GM21619 (cell line): ENCODE measurements around the gene GSC2.
"Not testable (repeated sequence)": the region's sequence is repeated elsewhere in the genome, so short reads cannot be mapped to it uniquely, and the experiment has no call there.

Experiments
- ATAC-seq: cut with Tn5 transposase; IDR thresholded peaks from one replicate; pipeline ENCODE4 v1.9.1; 2021; ENCODE audit not compliant: unreplicated experiment

The GSC2 gene

DNA sequence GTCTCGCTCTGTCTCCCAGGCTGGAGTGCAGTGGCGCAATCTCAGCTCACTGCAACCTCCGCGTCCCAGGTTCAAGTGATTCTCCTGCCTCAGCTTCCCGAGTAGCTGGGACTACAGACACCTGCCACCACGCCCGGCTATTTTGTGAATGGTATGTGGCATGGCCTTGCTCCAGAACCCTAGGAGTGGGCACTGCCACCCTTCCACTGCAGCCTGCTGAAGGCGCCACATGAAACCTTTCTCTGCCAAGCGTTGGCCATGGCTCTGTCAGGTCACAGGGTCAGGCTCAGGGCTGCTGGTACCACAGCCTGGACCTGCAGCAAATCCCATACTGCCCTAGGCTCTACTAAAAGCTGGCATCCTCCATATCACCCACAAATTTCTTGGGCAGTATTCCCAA is 6.0 kb upstream of the GSC2 start:
- not testable (repeated sequence) for ATAC-seq

- no peak for ATAC-seq
Observed at GRCh38 chr22:19152942-19153883, 3.1 kb upstream of the GSC2 start.

DNA sequence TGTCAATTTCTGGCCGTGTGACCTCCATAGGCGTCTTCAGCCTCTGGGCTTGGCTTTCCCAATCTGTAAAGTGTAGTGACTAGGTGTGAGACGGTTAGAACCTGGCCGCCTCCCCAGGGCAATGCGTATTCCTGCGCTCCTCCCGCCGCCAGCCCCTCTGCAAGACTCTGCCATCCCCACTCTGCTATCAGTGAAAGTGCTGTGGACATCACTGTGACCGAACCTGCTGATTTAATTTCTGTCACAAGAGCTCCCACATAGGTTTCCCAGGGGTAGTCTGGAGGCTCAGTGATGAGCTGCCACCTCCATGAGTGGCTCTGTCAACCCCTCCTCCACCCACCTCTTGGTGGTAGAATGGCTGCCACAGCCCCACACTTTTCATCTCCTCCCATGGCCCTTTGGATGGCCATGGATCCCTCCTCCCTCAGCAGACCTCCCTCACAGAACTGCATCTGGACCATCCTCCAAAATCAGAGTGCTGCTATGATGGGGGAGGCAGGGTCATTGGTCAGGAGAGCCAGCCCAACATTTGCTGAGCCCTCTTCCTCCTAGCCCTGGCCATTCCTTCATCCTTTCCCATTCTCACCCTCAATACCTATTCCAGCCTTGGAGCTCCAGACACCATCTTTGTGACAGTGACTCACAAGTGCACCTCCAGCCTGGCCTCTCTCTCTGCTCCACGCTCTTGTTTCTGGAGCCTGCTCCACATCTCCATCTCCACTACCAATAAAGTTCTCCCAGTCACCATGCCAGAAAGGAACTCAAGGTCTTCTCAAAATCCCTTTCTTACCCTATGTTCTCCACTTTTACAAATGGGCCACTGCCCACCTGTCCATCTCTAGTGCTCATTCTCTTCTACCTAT is 1.5 kb upstream of the GSC2 start:
- no peak for ATAC-seq

DNA sequence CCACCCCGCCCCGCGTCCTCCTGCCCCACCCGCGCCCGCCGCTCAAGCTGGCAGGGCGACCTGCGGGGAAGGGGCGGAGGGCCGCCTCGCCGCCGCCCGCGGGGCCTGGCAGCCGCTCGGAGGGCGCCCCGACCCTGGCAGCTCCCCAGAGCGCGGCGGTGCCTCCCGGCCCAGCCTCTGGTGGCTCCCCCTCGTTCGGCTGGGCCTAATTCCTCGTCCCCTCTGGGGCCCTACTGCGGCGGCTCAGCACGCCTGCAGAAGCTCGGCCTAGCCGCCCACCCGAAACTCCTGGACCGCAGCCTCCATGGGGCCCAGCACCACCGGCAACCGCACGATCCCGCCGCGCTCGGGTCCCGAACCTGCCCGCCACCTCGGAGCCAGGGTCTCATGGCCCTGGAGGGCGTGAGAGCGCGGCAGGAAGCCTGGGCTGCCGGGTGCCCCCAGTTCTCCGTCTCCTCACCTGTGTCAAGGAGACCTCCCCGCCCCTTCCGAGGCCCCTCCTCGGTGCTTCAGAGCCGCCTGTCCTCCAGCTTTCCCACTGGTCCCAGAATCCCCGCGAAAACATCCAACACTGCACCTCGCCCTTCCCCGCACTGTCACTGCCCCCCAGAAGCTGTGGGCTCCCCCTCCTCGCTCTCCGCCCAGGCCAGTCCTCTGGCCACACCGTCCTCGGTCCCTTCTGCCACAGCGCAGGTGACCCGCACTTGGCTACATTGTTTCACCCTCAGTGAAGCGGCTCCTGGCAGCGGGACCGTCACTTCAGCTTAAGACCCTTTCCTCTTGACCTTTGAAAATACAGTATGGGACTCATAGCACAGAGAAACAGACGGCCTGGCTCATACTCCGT is 613 bp upstream of the GSC2 start:
- ATAC-seq: no peak

DNA sequence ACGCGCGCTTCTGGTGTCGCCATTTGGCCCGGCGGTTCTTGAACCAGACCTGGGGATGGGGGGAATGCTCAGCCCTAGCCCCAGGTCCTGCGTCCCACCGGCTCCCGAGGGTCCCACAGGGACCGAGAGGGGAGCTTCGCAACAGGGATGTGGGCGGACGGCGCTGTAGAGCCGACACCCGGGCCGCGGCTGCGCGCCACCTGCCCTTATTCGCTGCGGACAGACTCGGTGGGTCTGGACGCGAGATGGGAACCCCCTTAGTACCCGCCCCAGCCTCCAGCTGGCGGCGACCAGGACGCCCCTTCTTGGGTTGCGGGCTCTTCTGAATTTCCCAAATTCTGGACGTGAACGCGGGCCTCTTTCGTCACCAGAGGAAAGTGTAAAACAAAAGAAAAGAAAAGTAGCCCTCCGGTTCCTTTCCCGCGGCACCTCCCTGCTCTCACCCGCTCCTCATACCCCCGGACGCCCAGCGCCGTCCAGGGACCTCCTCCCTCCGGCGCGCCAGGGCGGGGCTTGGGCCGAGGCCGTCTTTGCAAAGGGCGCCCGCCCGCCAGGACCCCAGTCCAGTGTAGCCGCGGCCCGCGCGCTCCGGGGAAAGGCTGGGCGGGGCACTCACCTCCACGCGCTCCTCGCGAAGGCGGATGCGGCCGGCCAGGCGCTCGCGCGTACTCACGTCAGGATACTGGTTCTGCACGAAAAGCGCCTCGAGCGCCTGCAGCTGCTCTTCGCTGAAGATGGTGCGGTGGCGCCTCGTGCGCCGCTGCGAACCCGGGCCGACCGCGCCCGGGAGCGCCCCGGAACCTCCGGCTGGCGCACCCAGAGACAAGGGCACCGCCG is 827 bp downstream of the GSC2 start:
- no peak for ATAC-seq

- ATAC-seq: no peak
Observed at GRCh38 chr22:19148417-19149046, 1.6 kb downstream of the GSC2 start.

DNA sequence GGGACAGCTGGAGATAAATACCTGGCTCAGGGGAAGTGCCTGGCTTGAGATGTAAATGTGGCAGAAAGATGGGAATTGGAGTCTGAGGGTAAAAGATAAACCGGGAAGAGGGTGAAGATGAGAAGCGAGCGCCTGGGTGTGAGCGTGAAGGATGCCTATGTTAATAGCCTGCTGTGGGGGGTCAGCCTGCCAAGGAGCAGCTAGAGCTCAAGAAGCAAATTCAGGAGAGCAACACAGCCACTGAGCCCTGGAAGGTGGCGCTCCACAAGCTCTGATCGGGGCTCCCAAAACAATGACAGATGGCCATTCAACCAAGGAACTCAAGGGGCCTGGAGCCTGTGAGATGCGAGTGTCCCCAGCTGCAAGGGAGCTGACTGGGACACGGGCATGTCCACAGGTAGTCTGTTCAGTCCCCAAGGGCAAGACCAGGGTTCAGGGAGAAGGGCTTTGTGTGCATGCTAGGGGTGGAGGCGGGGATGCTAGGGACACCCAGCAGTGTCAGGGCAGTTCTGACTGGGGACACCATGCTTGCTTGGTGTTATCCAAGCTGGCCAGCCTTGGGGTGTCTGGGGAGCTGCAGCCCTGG is 2.8 kb downstream of the GSC2 start:
- ATAC-seq: no peak

DNA sequence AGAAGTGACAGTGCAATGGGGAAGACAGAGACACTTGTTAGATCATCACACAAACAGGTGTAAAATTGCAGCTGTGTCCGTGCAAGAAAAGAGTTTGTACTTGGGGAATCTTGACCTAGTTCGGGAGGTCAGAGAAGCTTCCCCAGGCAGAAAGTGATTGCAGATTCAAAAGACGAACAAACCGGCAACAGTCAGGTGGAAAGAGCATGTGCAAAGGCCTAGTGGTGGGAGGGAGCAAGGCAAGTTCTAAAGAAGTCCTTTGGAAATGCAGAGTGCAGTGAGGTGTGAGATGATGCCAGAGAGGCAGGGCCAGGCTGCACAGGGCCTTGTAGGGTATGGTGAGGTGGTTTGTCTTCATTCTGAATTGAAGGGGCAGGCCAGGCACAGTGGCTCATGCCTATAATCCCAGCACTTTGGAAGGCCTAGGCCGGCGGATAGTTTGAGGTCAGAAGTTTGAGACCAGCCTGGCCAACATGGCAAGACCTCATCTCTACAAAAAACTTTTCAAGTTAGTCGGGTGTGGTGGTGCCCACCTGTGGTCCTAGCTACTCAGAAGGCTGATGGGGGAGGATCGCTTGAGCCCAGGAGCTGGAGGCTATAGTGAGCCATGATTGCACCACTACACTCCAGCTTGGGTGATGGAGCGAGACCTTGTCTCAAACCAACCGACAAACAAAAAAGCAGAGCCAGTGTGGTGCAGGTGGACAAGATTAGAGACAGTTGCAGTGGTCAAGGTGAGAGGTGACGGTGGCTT is 3.7 kb downstream of the GSC2 start:
- ATAC-seq: no peak

DNA sequence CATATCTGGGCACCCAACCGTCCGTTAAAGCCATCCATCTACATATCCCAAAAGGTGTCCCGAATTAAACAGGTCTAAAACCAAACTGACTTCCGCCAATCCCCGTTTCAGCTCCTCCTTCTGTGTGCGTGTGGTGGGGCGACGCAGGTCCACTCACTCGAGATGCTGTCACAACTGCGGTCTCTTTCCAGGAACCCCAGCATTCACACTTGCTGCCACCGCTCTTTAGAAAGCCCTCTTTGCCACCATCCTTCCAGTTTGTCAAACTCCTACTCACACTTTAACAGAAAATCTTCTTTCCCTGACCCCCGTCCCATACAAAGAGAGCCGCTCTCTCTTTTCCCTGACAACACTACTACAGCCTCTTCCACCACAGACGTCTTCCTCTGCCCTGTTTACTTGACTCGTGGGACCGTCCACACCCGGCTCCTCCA is 6.1 kb downstream of the GSC2 start:
- ATAC-seq: no peak

DNA sequence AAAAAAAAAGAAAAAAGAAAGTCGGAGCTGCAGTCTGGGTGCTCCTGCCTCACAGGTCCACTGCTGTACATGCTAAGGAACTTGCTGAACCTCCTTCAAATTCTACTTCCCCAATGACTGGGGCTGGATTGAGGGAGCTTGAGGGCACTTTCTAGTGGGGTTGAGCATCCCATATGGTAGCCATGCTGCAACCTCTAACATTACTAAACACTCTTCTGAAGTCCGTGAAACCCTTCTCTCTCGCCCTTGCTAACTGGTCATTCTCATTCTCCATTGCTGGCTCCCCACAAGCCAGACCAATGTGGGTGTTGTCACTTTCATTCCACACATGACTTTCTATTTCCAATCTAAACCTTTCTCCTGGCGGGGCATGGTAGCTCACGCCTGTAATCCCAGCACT is 6.9 kb downstream of the GSC2 start:
- ATAC-seq: no peak

DNA sequence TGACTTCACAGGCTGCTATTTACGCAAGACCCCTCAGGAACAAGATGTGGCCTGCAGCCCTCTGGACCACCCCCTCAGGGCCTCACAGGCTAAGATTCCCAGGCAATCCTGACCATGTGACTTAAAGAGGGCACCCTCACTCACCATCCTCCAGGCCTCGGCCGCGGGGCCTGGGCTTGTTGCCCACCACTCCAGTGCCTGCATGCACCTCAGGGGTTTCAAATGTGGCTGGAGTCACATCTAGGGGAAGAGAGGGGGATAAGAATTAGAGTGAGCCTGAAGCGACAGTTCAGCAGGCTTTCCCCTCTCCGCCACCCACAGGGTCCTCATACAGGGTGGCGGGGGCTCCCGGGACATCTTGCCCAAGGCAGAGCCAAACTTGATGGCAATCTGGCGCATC is 7.7 kb downstream of the GSC2 start:
- no peak for ATAC-seq

GRCh38 chr22:19139974-19140373 is 10.1 kb downstream of the GSC2 start:
- ATAC-seq: no peak

DNA sequence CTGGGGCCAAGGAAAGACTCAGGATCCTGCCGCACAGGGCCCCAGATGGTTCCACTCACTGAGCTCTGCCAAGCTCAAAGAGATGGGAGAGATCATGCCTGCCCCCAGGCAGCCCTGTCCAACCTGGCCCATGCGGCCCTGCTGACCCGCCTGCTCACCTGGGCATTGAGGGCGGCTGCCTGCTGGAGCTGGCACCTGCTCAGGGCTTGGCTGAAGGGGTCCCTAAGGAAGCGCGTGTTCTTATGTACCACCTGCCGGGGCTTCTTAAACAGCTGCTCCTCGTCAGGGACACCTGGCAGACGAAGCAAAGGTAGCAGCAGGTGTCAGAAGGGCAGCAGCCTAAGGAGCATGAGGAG is 11.1 kb downstream of the GSC2 start:
- ATAC-seq: no peak

DNA sequence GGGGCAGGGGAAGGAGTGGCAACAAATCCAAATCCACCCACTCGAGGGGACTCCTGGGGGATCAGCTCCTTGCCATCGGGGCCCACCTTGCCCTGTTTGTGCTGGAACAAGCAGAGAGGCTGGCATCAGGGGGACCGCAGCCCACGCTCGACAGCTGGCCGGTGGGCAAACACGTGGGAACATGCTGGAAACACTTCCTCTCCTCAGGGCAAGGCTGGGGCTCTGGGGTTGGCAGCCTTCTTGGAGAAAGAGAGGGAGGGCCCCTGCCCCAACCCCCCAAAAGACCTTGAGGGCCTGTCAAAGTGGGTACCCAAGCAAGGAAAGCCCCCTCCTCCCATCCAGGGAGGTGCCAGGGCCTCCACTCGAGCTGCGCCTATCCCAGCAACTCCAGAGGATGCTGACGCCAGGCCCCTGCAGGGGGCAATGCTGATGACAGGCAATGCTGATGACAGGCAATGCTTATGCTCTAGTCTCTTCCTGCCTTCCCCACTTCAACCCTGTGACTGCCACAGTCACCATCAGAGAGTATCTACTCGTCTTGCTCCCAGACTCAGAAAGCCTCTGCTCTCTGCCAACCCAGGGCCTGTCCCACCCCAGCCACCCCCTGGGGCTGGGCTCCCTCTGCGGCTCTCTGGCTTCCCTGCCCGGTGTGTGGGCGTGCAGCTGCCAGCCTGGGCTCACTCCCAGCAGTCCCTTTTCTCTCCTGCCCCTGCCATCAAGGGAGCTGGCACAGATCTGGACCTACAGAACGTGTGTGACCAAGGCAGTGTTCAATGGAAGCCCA is 11.7 kb downstream of the GSC2 start:
- ATAC-seq: no peak

GRCh38 chr22:19137384-19138216 is 12.5 kb downstream of the GSC2 start:
- ATAC-seq: no peak

GRCh38 chr22:19136915-19137314 is 13.2 kb downstream of the GSC2 start:
- no peak for ATAC-seq

DNA sequence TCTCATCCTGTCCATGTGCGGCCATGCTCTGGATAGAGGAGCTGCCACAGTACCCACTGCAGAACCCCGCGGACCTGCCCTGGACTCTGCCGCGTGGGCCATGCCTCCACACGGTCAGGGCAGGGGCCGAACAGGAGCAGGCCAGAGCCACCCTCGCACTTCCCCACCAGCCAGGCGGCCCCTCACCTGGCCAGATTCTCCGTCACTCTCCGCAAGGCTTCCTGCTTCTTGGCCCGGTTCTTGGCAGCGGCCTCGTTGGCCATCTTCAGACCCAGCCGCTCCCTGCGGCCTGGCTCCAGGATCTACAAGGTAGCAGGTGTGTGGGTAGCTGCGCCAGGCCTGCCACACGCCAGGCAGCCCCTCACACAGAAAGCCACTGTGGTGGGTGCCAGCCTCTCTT is 15.2 kb downstream of the GSC2 start:
- ATAC-seq: no peak
